Ovary (tissue), 3 donors: ENCODE data around the gene NR5A2.

Experiments used
- CTCF ChIP-seq, 3 donors: fragments of 450-650 bp in 2 of 3; fragments of 200-600 bp in 1 of 3; IDR thresholded peaks; one replicate each; pipeline versions ENCODE4 v1.5.1 to v1.8.0; 2016 to 2022; ENCODE audit warnings: antibody characterized with exemption in 3 of 3, mild to moderate bottlenecking in 1 of 3
- EP300 ChIP-seq: sonication (generic); formaldehyde crosslinking; IDR thresholded peaks from one replicate; pipeline ENCODE4 v1.6.1; 2017; ENCODE audit warnings: antibody characterized with exemption
- POLR2A ChIP-seq: fragments of 450-650 bp; IDR thresholded peaks from one replicate; pipeline ENCODE4 v1.6.1; 2017; ENCODE audit warnings: antibody characterized with exemption, mild to moderate bottlenecking, moderate library complexity
- donor health status: DM: no; HTN: no; CAD: no.

- TF ChIP-seq CTCF (IDR thresholded peaks at IDR 0.05) (no peak), POLR2A (no peak), EP300 (no peak)
These were observed 22.3 kb upstream of the NR5A2 start for GRCh38 chr1:200005165-200005564.
